GM13976 (cell line): ENCODE measurements around the gene STX1B.

ENCODE experiments used
- DNase-seq: peaks from one replicate; pipeline ENCODE4 v3.0.0; 2012; ENCODE audit warnings: low spot score
- CTCF ChIP-seq: IDR thresholded peaks from 2 replicates; pipeline ENCODE4 v1.5.1; 2012; ENCODE audit warnings: borderline replicate concordance, mild to moderate bottlenecking; ENCODE audit not compliant: insufficient read depth; ENCODE audit errors: extremely low read depth, missing control alignments, control extremely low read depth
- in situ Hi-C: fragments of 300-500 bp; cut with MboI; formaldehyde crosslinking; loops from one replicate; pipeline ENCODE4 v1.12.0; 2022; ENCODE audit warnings: low sequenced_read_pairs, mixed read lengths, inconsistent platforms; ENCODE audit not compliant: unreplicated experiment

The STX1B gene

GRCh38 chr16:31003744-31004143 is 6.7 kb downstream of the STX1B start:
- no peak for TF ChIP-seq CTCF
- no peak for DNase-seq
- in situ Hi-C loops: no loop called here

- no peak for TF ChIP-seq CTCF
- in situ Hi-C loops: no loop called here
Observed at GRCh38 chr16:31002862-31003341, 7.5 kb downstream of the STX1B start.

GRCh38 chr16:31002250-31002700 is 8.2 kb downstream of the STX1B start:
- in situ Hi-C loops: no loop called here
- no peak for DNase-seq
- no peak for TF ChIP-seq CTCF

More at GRCh38 chr16:31002862-31003341, 7.5 kb downstream of the STX1B start:
- no peak for DNase-seq

- no peak for TF ChIP-seq CTCF
- in situ Hi-C loops: no loop called here
- DNase-seq: no peak
Observed at GRCh38 chr16:31001507-31002249, 8.8 kb downstream of the STX1B start.

- in situ Hi-C loops: no loop called here
- DNase-seq: no peak
- TF ChIP-seq CTCF: no peak
Observed at GRCh38 chr16:31000671-31001382, 9.6 kb downstream of the STX1B start.

GRCh38 chr16:30998852-30999761 is 11.3 kb downstream of the STX1B start:
- no peak for DNase-seq
- in situ Hi-C loops: loop anchor here (25.0 kb wide), 1 partner anchor 438 kb away; the partner anchor contains the start of genes COX6A2 and ZNF843

More at GRCh38 chr16:30998852-30999761, 11.3 kb downstream of the STX1B start:
- no peak for TF ChIP-seq CTCF
